Kidney epithelial cell (primary cell): ENCODE measurements around the gene RGMA. TPM values are rescaled to one million over a fixed set of nuclear protein-coding genes. Genes with fewer than 3 reads are reported as not detected.
"Not testable (repeated sequence)": the region's sequence is repeated elsewhere in the genome, so short reads cannot be mapped to it uniquely, and the experiment has no call there.

Source experiments
- DNase-seq: peaks from one replicate; pipeline ENCODE4 v3.0.0-alpha.2; 2010; ENCODE audit warnings: low read depth
- H3K27me3 ChIP-seq: 2 replicates; pipeline ENCODE4 v1.6.0; 2011; ENCODE audit warnings: low read length; ENCODE audit not compliant: control insufficient read depth, insufficient read depth
- H3K36me3 ChIP-seq: 2 replicates; pipeline ENCODE4 v1.5.1; 2011; ENCODE audit warnings: low read length; ENCODE audit not compliant: control insufficient read depth, insufficient read depth
- H3K4me3 ChIP-seq: 2 replicates; pipeline ENCODE4 v1.5.1; 2011; ENCODE audit warnings: low read depth, mild to moderate bottlenecking, control low read depth, low read length
- total RNA-seq: library from RNA; depleted of rRNA; stranded (reverse); fragments of >200 nt; gene quantifications from 2 replicates; pipeline ENCODE4 v1.2.3, GENCODE V29; 2015
- TF ChIP-seq, protein P1 (sequence below): IDR thresholded peaks from 2 replicates; pipeline ENCODE4 v1.5.1; 2011; ENCODE audit warnings: mild to moderate bottlenecking, moderate library complexity, low read length, control low read depth, inconsistent platforms; ENCODE audit not compliant: insufficient read depth, poor library complexity, severe bottlenecking

Gene RGMA
- total RNA-seq, 1 donor from 2014 or later, result 0.29 TPM

DNA sequence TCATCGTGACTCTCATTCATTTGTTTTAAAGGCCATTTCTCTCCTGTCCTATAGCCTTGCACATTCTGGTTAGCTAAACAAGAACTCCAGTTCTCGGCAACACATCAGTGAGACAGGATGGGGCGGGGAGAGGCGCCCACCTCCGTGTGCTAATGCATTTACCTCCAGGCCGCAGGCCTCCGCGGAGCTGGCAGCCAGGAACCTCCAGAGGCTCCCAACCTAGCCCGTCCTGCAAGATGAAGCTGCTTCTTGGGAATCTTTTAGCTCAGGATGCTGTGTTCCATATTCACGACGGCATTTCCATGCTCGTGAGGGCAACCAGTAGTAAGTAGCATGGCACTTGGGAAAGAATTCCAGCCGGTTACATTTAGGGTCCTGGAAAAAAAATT lies 47.9 kb downstream of the RGMA start:
- H3K4me3 ChIP-seq, result no peak overlapping the region
- H3K36me3 ChIP-seq, result no peaks in the 10 kb centered on the region
- peaks cover 8% of the 10 kb centered on the region for H3K27me3 ChIP-seq
- TF ChIP-seq, protein P1, sequence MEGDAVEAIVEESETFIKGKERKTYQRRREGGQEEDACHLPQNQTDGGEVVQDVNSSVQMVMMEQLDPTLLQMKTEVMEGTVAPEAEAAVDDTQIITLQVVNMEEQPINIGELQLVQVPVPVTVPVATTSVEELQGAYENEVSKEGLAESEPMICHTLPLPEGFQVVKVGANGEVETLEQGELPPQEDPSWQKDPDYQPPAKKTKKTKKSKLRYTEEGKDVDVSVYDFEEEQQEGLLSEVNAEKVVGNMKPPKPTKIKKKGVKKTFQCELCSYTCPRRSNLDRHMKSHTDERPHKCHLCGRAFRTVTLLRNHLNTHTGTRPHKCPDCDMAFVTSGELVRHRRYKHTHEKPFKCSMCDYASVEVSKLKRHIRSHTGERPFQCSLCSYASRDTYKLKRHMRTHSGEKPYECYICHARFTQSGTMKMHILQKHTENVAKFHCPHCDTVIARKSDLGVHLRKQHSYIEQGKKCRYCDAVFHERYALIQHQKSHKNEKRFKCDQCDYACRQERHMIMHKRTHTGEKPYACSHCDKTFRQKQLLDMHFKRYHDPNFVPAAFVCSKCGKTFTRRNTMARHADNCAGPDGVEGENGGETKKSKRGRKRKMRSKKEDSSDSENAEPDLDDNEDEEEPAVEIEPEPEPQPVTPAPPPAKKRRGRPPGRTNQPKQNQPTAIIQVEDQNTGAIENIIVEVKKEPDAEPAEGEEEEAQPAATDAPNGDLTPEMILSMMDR, result no peak
- no peak for DNase-seq

DNA sequence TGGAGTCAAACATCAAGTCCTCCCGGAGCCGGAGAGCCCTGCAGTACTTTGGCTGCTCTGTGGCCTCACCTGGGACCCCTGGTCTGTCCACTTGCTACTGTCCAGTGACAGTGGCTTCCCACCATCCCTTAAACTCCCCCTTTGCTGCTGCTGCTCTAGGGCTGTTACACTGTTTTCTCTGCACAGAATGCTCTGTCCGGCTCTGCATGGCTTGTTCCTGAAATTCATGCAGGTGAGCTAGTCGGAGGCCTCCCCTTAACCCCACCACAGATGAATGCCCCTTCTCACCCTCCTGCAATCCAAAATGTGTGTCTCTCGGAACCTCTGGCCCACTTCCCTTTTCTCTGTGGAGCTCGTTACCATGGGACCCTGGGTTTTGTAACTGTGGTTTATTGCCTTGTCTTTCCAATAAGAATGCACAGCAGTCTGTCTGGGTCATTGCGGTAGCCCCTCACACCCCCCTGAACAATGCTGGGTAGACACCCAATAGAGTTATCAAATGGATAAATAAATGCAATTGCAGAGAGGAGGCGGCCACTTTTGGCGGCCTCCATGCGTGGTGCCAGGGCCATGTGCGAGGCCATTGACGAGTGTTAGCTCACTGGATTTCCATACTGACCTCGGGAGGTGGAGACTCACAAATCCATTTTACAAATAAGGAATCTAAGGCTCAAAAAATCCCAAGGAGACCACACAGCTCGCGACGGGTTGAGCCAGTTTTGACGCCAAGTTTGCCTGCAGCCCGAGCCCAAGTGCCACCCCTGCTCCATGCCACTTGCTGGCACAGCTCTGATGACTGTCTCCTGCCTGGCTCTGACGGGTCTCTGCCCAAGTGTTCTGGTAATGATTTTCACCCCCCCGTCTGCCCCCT lies 48.5 kb downstream of the RGMA start:
- H3K4me3 ChIP-seq, result no peak overlapping the region
- no peaks in the 10 kb centered on the region for H3K36me3 ChIP-seq
- peaks cover 8% of the 10 kb centered on the region for H3K27me3 ChIP-seq
- TF ChIP-seq, protein P1, result no peak
- DNase-seq, result no peak

DNA sequence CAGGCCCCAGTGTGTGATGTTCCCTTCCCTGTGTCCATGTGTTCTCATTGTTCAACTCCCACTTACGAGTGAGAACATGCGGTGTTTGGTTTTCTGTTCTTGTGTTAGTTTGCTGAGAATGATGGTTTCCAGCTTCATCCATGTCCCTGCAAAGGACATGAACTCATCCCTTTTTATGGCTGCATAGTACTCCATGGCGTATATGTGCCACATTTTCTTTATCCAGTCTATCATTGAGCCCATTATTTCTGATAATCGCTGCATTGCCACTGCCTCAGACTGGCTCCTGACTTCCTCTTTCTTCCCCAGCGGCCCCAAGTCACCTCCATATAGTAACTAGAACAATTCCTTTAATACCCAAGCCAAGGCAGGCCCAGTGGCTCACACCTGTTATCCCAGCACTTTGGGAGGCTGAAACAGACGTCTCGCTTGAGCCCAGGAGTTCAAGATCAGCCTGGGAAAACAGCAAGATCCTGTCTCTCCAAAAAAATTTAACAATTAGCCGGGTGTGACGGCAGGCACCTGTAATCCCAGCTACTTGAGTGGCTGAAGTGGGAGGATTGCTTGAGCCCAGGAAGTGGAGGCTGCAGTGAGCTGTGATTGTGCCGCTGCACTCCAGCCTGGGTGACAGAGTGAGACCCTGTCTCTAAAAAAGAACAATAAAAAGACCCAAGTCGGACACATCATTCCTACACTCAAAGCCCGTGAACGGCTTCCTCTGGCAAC lies 49.3 kb downstream of the RGMA start:
- not testable (repeated sequence) for H3K36me3 ChIP-seq, H3K4me3 ChIP-seq, DNase-seq, H3K27me3 ChIP-seq

DNA sequence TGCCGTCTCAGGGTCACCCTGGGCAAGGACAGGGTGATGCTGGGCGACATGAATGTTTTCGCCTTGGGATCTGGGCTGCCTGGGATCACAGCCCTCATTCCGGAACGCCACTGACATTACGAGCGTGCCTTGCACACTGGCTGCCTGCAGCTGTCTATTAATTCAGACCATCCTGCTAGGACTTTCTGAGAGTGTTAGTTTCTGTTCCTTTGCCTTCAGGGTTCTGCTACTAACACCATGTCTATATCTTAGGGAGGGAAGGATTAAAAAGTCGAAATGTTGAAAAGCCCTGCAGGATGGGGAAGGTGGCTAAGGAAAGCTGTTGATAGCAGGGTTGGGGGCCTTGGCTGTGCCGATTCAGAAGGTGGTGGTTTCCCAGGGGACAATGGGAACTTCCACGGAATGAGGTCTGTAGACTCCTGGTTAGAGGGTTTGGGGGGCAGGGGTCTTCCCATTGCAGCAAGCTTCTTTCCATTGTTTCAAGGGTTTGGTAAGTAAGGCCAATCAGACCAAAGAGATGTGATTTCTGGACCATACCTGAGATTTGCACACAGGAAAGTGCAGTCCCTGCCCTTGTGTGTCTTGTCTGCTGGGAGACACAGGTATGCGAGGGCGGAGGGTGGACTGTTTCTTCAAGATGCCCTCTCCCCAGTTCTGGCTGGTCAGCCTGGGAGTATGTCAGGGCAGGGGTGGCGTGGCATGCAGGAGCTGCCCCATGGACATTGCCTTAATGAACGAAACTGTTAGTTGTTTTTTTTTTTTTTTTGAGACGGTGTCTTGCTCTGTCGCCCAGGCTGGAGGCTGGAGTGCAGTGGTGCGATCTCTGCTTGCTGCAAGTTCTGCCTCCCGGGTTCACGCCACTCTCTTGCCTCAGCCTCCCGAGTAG lies 50.9 kb downstream of the RGMA start:
- no peak overlapping the region for H3K4me3 ChIP-seq

DNA sequence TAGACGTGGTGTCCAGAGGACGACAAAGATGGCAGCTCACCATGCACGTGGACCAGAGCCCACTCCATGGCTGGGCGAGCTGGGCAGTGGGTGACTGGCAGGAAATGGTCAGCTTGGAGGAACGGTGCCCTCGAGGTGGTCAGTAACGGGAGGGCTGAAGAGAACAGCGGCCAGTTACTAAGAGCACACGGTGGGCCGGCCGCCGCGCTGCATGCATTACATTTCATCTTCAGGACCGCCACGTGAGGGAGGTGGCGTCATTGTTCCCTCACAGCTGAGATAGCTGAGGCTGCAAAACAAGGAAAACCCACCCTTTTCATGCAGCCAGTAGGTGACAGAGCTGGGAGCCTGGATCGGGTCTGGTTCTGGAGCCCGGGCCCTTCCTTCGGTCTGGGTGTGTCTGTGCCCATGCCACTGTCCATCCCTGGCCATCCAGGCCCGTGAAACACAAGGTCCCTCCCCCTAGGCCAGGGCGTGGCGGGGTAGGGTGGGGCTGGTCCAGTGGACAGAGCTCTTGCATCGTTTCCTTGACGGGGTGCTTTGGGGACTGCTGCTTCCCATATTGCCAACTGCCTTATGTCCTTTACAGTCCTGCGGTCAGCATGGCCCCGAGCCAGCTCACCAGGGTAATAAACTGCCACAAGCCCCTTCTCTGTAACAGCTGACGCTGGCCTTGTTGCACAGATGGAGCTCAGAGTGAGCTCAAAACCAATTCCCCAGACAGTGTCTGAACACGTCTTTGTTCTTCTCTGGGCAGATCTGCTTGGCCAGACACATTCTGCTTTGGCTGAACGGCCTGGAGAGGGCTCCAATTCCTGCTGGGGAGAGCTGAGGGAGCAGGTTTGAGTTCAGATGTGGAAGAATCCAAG lies 51.8 kb downstream of the RGMA start:
- no peak overlapping the region for H3K4me3 ChIP-seq
- no peak for DNase-seq
- TF ChIP-seq, protein P1, result peak; percentile 8
- peaks cover 6% of the 10 kb centered on the region for H3K27me3 ChIP-seq
- H3K36me3 ChIP-seq, result no peaks in the 10 kb centered on the region

More for the DNA sequence above, 50.9 kb downstream of the RGMA start:
- no peak for DNase-seq
- Histone ChIP-seq H3K27me3 (peaks cover 6% of the 10 kb centered on the region), H3K36me3 (no peaks in the 10 kb centered on the region)
- TF ChIP-seq, protein P1, result no peak
